ENCODE measurements around the gene SYT6.

DNA sequence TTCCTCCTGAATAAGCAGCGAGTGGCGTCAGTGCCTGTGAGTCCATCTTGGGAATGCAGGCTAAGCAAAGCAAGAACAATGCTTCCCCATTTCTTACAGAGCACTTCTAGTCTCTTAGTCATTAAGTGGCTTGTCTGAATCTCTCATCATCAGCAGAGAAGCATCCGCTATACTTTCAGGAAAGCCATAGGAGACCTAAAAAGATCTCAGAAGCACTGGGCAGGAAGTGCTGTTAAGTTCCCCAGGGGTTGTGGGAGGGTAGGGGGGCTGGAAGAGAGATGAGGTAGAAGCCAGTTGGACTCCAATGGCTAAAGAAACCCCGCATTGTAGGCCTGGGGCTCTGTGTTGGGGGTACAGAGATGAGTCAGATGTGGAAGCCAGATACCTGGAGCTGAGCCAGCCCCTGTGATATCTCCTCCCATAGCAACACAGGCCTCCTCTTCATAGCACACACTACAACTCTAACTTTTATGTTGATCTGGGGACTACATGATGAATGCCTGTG lies 44.9 kb downstream of the SYT6 start:
- TF ChIP-seq POLR2AphosphoS5 (IDR thresholded peaks at IDR 0.05) (no peak), EP300 (IDR thresholded peaks at IDR 0.05) (no peak)
- TF ChIP-seq, protein P1, sequence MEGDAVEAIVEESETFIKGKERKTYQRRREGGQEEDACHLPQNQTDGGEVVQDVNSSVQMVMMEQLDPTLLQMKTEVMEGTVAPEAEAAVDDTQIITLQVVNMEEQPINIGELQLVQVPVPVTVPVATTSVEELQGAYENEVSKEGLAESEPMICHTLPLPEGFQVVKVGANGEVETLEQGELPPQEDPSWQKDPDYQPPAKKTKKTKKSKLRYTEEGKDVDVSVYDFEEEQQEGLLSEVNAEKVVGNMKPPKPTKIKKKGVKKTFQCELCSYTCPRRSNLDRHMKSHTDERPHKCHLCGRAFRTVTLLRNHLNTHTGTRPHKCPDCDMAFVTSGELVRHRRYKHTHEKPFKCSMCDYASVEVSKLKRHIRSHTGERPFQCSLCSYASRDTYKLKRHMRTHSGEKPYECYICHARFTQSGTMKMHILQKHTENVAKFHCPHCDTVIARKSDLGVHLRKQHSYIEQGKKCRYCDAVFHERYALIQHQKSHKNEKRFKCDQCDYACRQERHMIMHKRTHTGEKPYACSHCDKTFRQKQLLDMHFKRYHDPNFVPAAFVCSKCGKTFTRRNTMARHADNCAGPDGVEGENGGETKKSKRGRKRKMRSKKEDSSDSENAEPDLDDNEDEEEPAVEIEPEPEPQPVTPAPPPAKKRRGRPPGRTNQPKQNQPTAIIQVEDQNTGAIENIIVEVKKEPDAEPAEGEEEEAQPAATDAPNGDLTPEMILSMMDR (IDR thresholded peaks at IDR 0.05), result no peak

All from gastroesophageal sphincter (tissue), 3 donors.